H9 (cell line): ENCODE results near the gene PNPLA8. TPM values are rescaled to one million over a fixed set of nuclear protein-coding genes. Genes with fewer than 3 reads are reported as not detected.

ENCODE experiments used
- DNase-seq: peaks from one replicate; pipeline ENCODE4 v3.0.0-alpha.2; 2017
- H2AFZ ChIP-seq: one replicate; pipeline ENCODE4 v1.6.1; 2013; ENCODE audit warnings: mild to moderate bottlenecking, low read length, control low read depth, moderate library complexity
- H2AK5ac ChIP-seq: 2 replicates; pipeline ENCODE4 v1.6.1; 2013; ENCODE audit warnings: low read length, control low read depth, mixed read lengths; ENCODE audit not compliant: insufficient read length
- H2BK120ac ChIP-seq: one replicate; pipeline ENCODE4 v1.6.1; 2013; ENCODE audit warnings: low read depth, mild to moderate bottlenecking, low read length, control low read depth, inconsistent platforms; ENCODE audit not compliant: poor library complexity, severe bottlenecking
- H2BK12ac ChIP-seq: 2 replicates; pipeline ENCODE4 v1.6.1; 2013; ENCODE audit warnings: low read length, control low read depth, mixed read lengths, low read depth; ENCODE audit not compliant: insufficient read length
- H2BK15ac ChIP-seq: 2 replicates; pipeline ENCODE4 v1.6.1; 2013; ENCODE audit warnings: low read depth, low read length, control low read depth
- H2BK20ac ChIP-seq: one replicate; pipeline ENCODE4 v1.6.1; 2013; ENCODE audit warnings: low read depth, mild to moderate bottlenecking, low read length, control low read depth, inconsistent platforms; ENCODE audit not compliant: poor library complexity, severe bottlenecking
- H2BK5ac ChIP-seq: 2 replicates; pipeline ENCODE4 v1.6.1; 2013; ENCODE audit warnings: low read length, control low read depth, mixed read lengths; ENCODE audit not compliant: insufficient read length
- H3K14ac ChIP-seq: 2 replicates; pipeline ENCODE4 v1.6.1; 2013; ENCODE audit warnings: low read length, control low read depth; ENCODE audit not compliant: insufficient read depth
- H3K18ac ChIP-seq: 2 replicates; pipeline ENCODE4 v1.6.1; 2013; ENCODE audit warnings: low read depth, mild to moderate bottlenecking, mixed read lengths, low read length, control low read depth; ENCODE audit not compliant: insufficient read length
- H3K23ac ChIP-seq: 2 replicates; pipeline ENCODE4 v1.6.1; 2013; ENCODE audit warnings: low read length, control low read depth, mixed read lengths, low read depth; ENCODE audit not compliant: insufficient read length
- H3K23me2 ChIP-seq: 2 replicates; pipeline ENCODE4 v1.6.1; 2013; ENCODE audit warnings: low read depth, mild to moderate bottlenecking, mixed read lengths, low read length, control low read depth; ENCODE audit not compliant: insufficient read length, poor library complexity, severe bottlenecking
- H3K27ac ChIP-seq: 2 replicates; pipeline ENCODE4 v1.5.1; 2013; ENCODE audit warnings: low read length, control low read depth, mixed read lengths, low read depth; ENCODE audit not compliant: insufficient read length
- H3K27me3 ChIP-seq: 2 replicates; pipeline ENCODE4 v1.6.1; 2013; ENCODE audit warnings: low read length, control low read depth, inconsistent platforms; ENCODE audit not compliant: insufficient read depth
- H3K4ac ChIP-seq: 2 replicates; pipeline ENCODE4 v1.6.1; 2013; ENCODE audit warnings: low read depth, mild to moderate bottlenecking, control low read depth, inconsistent platforms, low read length, moderate library complexity
- H3K4me1 ChIP-seq: 2 replicates; pipeline ENCODE4 v1.6.1; 2013; ENCODE audit warnings: low read length, control low read depth, inconsistent platforms; ENCODE audit not compliant: insufficient read depth
- H3K4me2 ChIP-seq: 2 replicates; pipeline ENCODE4 v1.6.1; 2013; ENCODE audit warnings: low read length, control low read depth, mixed read lengths; ENCODE audit not compliant: insufficient read length, insufficient read depth
- H3K56ac ChIP-seq: 2 replicates; pipeline ENCODE4 v1.6.1; 2013; ENCODE audit warnings: low read depth, mild to moderate bottlenecking, mixed read lengths, low read length, control low read depth; ENCODE audit not compliant: insufficient read length
- H3K79me1 ChIP-seq: 2 replicates; pipeline ENCODE4 v1.6.1; 2013; ENCODE audit warnings: low read depth, mild to moderate bottlenecking, moderate library complexity, low read length, control low read depth, inconsistent platforms; ENCODE audit not compliant: insufficient read depth, poor library complexity, severe bottlenecking
- H3K79me2 ChIP-seq: 2 replicates; pipeline ENCODE4 v1.6.1; 2013; ENCODE audit warnings: low read length, control low read depth, inconsistent platforms; ENCODE audit not compliant: insufficient read depth
- H3K9ac ChIP-seq: 2 replicates; pipeline ENCODE4 v1.6.1; 2013; ENCODE audit warnings: low read length, control low read depth, mixed read lengths; ENCODE audit not compliant: insufficient read length; ENCODE audit errors: extremely low read depth
- H3K9me3 ChIP-seq: one replicate; pipeline ENCODE4 v1.6.1; 2013; ENCODE audit warnings: low read depth, low read length, inconsistent platforms; ENCODE audit not compliant: control insufficient read depth
- H3T11ph ChIP-seq: one replicate; pipeline ENCODE4 v1.6.1; 2013; ENCODE audit warnings: mild to moderate bottlenecking, low read length, control low read depth, inconsistent platforms
- H4K20me1 ChIP-seq: one replicate; pipeline ENCODE4 v1.6.1; 2013; ENCODE audit not compliant: control insufficient read depth, insufficient read length, insufficient read depth
- H4K5ac ChIP-seq: 2 replicates; pipeline ENCODE4 v1.6.1; 2013; ENCODE audit warnings: low read depth, mild to moderate bottlenecking, mixed read lengths, low read length, control low read depth; ENCODE audit not compliant: insufficient read length
- H4K8ac ChIP-seq: replicated peaks from 2 replicates; pipeline ENCODE4 v1.6.1; 2013; ENCODE audit warnings: low read length, control low read depth, mixed read lengths, low read depth; ENCODE audit not compliant: insufficient read length
- H4K91ac ChIP-seq: 2 replicates; pipeline ENCODE4 v1.6.1; 2013; ENCODE audit warnings: low read depth, mild to moderate bottlenecking, moderate library complexity, mixed read lengths, low read length, control low read depth; ENCODE audit not compliant: insufficient read length
- H3K27ac Mint-ChIP-seq, 3 experiments: 2 replicates in 2 of 3; 3 replicates in 1 of 3; pipeline ENCODE4 v1.8.0; 2020 to 2021; ENCODE audit warnings: mixed read lengths in 3 of 3, mild to moderate bottlenecking in 1 of 3, moderate library complexity in 1 of 3
- H3K27me3 Mint-ChIP-seq: 2 replicates; pipeline ENCODE4 v1.8.0; 2021; ENCODE audit warnings: low read depth, mild to moderate bottlenecking, moderate library complexity, mixed read lengths
- H3K36me3 Mint-ChIP-seq, 3 experiments: 2 replicates in 2 of 3; 3 replicates in 1 of 3; pipeline ENCODE4 v1.8.0; 2020 to 2021; ENCODE audit warnings: low read depth in 3 of 3, mixed read lengths in 3 of 3; ENCODE audit not compliant: insufficient read depth in 1 of 3
- H3K4me1 Mint-ChIP-seq, 2 experiments: 2 replicates each; pipeline ENCODE4 v1.8.0; 2020; ENCODE audit warnings: mixed read lengths in 2 of 2
- H3K4me3 Mint-ChIP-seq, 2 experiments: 2 replicates in 1 of 2; 3 replicates in 1 of 2; pipeline ENCODE4 v1.8.0; 2020 to 2021; ENCODE audit warnings: mild to moderate bottlenecking in 2 of 2, mixed read lengths in 2 of 2, moderate library complexity in 1 of 2
- H3K9me3 Mint-ChIP-seq, 2 experiments: 2 replicates in 1 of 2; 3 replicates in 1 of 2; pipeline ENCODE4 v1.8.0; 2020; ENCODE audit warnings: mild to moderate bottlenecking in 2 of 2, mixed read lengths in 2 of 2, moderate library complexity in 1 of 2
- CTCF ChIP-seq: fragments of 200-600 bp; sonication (generic); conservative IDR thresholded peaks from 3 replicates; pipeline ENCODE4 v1.8.0; 2021; ENCODE audit warnings: antibody characterized with exemption, mild to moderate bottlenecking
- WGBS: extraction: QIAGEN DNeasy Blood & Tissue Kit; methylation state at CpG from one replicate; pipeline ENCODE4 v1.1.7; 2013; ENCODE audit warnings: missing lambda C conversion rate, low lambda C conversion rate, mixed read lengths; ENCODE audit not compliant: insufficient read length; ENCODE audit errors: extremely low coverage; 5-methylcytosine and 5-hydroxymethylcytosine counted together
- total RNA-seq: library from RNA; stranded (reverse); gene quantifications from 2 replicates; pipeline ENCODE4 v1.2.1, GENCODE V29; 2021

Gene PNPLA8
- total RNA-seq, 1 experiment from 2014 or later: 11.7 TPM

GRCh38 chr7:108423089-108423989 lies 102.6 kb downstream of the PNPLA8 start:
- no peak overlapping the region for H3K4me3 Mint-ChIP-seq

More at GRCh38 chr7:108423089-108423989, 102.6 kb downstream of the PNPLA8 start:
- TF ChIP-seq CTCF: no peak
- DNase-seq: no peak
- H4K5ac ChIP-seq: no peak overlapping the region
- no peaks in the 10 kb centered on the region for H3K23me2 ChIP-seq
- H3K79me1 ChIP-seq: no peaks in the 10 kb centered on the region
- H3K27ac ChIP-seq: no peak overlapping the region
- H2BK15ac ChIP-seq: no peak overlapping the region
- H4K8ac ChIP-seq: no peak overlapping the region
- Mint-ChIP-seq H3K27ac (no peak overlapping the region; a peak in 1 of 7 replicates), H3K9me3 (no peaks in the 10 kb centered on the region), H3K4me1 (peaks cover 0 to 5% of the 10 kb centered on the region in 2 experiments; a peak in 2 of 4 replicates), H3K27me3 (no peaks in the 10 kb centered on the region), H3K36me3 (no peaks in the 10 kb centered on the region)
- H2AK5ac ChIP-seq: no peak overlapping the region
- H3K9me3 ChIP-seq: no peaks in the 10 kb centered on the region
- H3K27me3 ChIP-seq: no peaks in the 10 kb centered on the region
- no peak overlapping the region for H2BK5ac ChIP-seq
- no peak overlapping the region for H3K4ac ChIP-seq
- WGBS: no CpG with 5 or more reads among the region's 5 CpGs
- no peak overlapping the region for H3K9ac ChIP-seq
- no peaks in the 10 kb centered on the region for H3K79me2 ChIP-seq
- no peak overlapping the region for H3K14ac ChIP-seq
- H2AFZ ChIP-seq: no peak overlapping the region
- H2BK120ac ChIP-seq: no peak overlapping the region
- no peak overlapping the region for H3T11ph ChIP-seq
- no peaks in the 10 kb centered on the region for H4K20me1 ChIP-seq
- H3K4me2 ChIP-seq: no peak overlapping the region
- no peak overlapping the region for H3K18ac ChIP-seq
- no peak overlapping the region for H2BK20ac ChIP-seq
- no peak overlapping the region for H2BK12ac ChIP-seq
- H3K23ac ChIP-seq: no peak overlapping the region
- no peaks in the 10 kb centered on the region; the same call in 1 of the 2 replicates for H3K4me1 ChIP-seq
- no peak overlapping the region for H3K56ac ChIP-seq
- no peak overlapping the region for H4K91ac ChIP-seq
